WTC11 (cell line): ENCODE measurements around the gene SLC47A1. TPM values are rescaled to one million over a fixed set of nuclear protein-coding genes. Genes with fewer than 3 reads are reported as not detected.

ENCODE experiments used
- ATAC-seq: fragments of 200-7000 bp; cut with Tn5 transposase; 2 replicates; pipeline ENCODE4 v1.10.0; 2021; ENCODE audit warnings: mild to moderate bottlenecking, moderate library complexity
- CTCF ChIA-PET: fragments of 300-600 bp; sonication (Branson Sonifier 250); formaldehyde crosslinking; loops from one replicate; lab custom pipeline; 2021; ENCODE audit warnings: antibody characterized with exemption; lab: Charles Lee
- POLR2A ChIA-PET: fragments of 350-600 bp; sonication (Branson Sonifier 250); formaldehyde crosslinking; loops from one replicate; lab custom pipeline; 2021; ENCODE audit warnings: antibody characterized with exemption; lab: Charles Lee
- DNase-seq: peaks from one replicate; pipeline ENCODE4 v3.0.0; 2021; ENCODE audit warnings: low spot score
- H3K27ac Mint-ChIP-seq: 2 replicates; pipeline ENCODE4 v1.8.0; 2021; ENCODE audit warnings: mixed read lengths
- H3K27me3 Mint-ChIP-seq: 2 replicates; pipeline ENCODE4 v1.8.0; 2021; ENCODE audit warnings: low read depth, mild to moderate bottlenecking, moderate library complexity, mixed read lengths
- H3K36me3 Mint-ChIP-seq: 2 replicates; pipeline ENCODE4 v1.8.0; 2021; ENCODE audit warnings: mixed read lengths
- H3K4me1 Mint-ChIP-seq: 2 replicates; pipeline ENCODE4 v1.8.0; 2022; ENCODE audit warnings: mixed read lengths
- H3K4me3 Mint-ChIP-seq: 2 replicates; pipeline ENCODE4 v1.8.0; 2021; ENCODE audit warnings: mild to moderate bottlenecking, moderate library complexity, mixed read lengths
- H3K9me3 Mint-ChIP-seq: 2 replicates; pipeline ENCODE4 v1.8.0; 2021; ENCODE audit warnings: mixed read lengths
- ATF1 ChIP-seq: sonication (generic); formaldehyde crosslinking; IDR thresholded peaks from 2 replicates; pipeline ENCODE4 v1.8.1; 2023; ENCODE audit warnings: mild to moderate bottlenecking, moderate library complexity, missing genetic modification reagents
- ELF4 ChIP-seq: sonication (generic); formaldehyde crosslinking; IDR thresholded peaks from 2 replicates; pipeline ENCODE4 v1.8.1; 2022; ENCODE audit warnings: low read depth, mild to moderate bottlenecking, moderate library complexity, missing genetic modification reagents
- EMX1 ChIP-seq: fragments of 250-450 bp; sonication (Bioruptor Pico); IDR thresholded peaks from 2 replicates; pipeline ENCODE4 v1.8.0; 2021; ENCODE audit warnings: mild to moderate bottlenecking
- NR1H2 ChIP-seq: sonication (generic); formaldehyde crosslinking; IDR thresholded peaks from 2 replicates; pipeline ENCODE4 v1.9.0; 2021; ENCODE audit warnings: mild to moderate bottlenecking, moderate library complexity, missing genetic modification reagents
- SOX15 ChIP-seq: fragments of 250-450 bp; sonication (Bioruptor Pico); IDR thresholded peaks from 2 replicates; pipeline ENCODE4 v1.9.0; 2021; ENCODE audit warnings: mild to moderate bottlenecking
- ZBTB21 ChIP-seq: sonication (generic); formaldehyde crosslinking; IDR thresholded peaks from 2 replicates; pipeline ENCODE4 v1.8.1; 2023; ENCODE audit warnings: mild to moderate bottlenecking, missing genetic modification reagents, borderline replicate concordance
- ZNF121 ChIP-seq: sonication (generic); formaldehyde crosslinking; IDR thresholded peaks from 2 replicates; pipeline ENCODE4 v1.8.0; 2023; ENCODE audit warnings: missing genetic modification reagents
- ZNF138 ChIP-seq: sonication (generic); formaldehyde crosslinking; conservative IDR thresholded peaks from 2 replicates; pipeline ENCODE4 v1.8.1; 2022; ENCODE audit warnings: mild to moderate bottlenecking, moderate library complexity, missing genetic modification reagents
- ZNF232 ChIP-seq: sonication (generic); formaldehyde crosslinking; IDR thresholded peaks from 2 replicates; pipeline ENCODE4 v1.8.0; 2022; ENCODE audit warnings: mild to moderate bottlenecking, missing genetic modification reagents
- total RNA-seq: library from RNA; stranded (reverse); gene quantifications from 3 replicates; pipeline ENCODE4 v1.2.3, GENCODE V29; 2021
- TF ChIP-seq, protein P1 (sequence below): sonication (generic); formaldehyde crosslinking; IDR thresholded peaks from 2 replicates; pipeline ENCODE4 v1.8.1; 2023; ENCODE audit warnings: mild to moderate bottlenecking, moderate library complexity, missing genetic modification reagents
- TF ChIP-seq, protein P2 (sequence below): sonication (generic); formaldehyde crosslinking; IDR thresholded peaks from 2 replicates; pipeline ENCODE4 v1.8.0; 2022; ENCODE audit warnings: mild to moderate bottlenecking, missing genetic modification reagents
- TF ChIP-seq, protein P3 (sequence below): sonication (generic); formaldehyde crosslinking; IDR thresholded peaks from 2 replicates; pipeline ENCODE4 v1.8.1; 2023; ENCODE audit warnings: mild to moderate bottlenecking, missing genetic modification reagents, borderline replicate concordance
- TF ChIP-seq, protein P4 (sequence below): sonication (generic); formaldehyde crosslinking; IDR thresholded peaks from 2 replicates; pipeline ENCODE4 v1.8.1; 2022; ENCODE audit warnings: low read depth, missing genetic modification reagents, borderline replicate concordance
- TF ChIP-seq, protein P5 (sequence below): sonication (generic); formaldehyde crosslinking; IDR thresholded peaks from 2 replicates; pipeline ENCODE4 v1.8.0; 2022; ENCODE audit warnings: mild to moderate bottlenecking, missing genetic modification reagents
- TF ChIP-seq, protein P6 (sequence below): fragments of 250-450 bp; sonication (Bioruptor Pico); IDR thresholded peaks from 2 replicates; pipeline ENCODE4 v1.8.0; 2021; ENCODE audit warnings: mild to moderate bottlenecking

The SLC47A1 gene
- total RNA-seq, 1 experiment from 2014 or later = 2.5 TPM

DNA sequence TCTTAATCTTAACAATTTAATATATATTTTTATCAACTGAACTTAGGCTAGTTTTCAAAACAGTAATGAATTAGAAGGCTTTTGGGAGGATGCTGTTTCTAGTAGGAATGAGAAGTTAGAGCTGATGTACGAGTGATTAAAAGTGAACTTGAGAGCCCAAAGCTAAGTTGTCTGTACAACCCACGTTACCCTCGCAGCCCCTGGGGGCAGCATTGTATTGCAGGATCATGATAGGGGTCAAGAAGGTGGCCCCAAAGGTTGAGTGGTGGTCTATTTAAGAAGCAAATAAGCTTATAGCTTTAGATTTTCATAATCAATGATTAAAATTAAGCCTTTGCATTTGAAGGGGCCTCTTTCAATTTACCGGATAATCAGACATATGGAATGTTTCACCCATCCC is 81.2 kb downstream of the SLC47A1 start:
- peaks cover 6% of the 10 kb centered on the region; the same call in 1 of the 2 replicates for H3K27me3 Mint-ChIP-seq
- CTCF ChIA-PET = interaction anchor here (0.5 to 3.3 kb wide), 24 partner anchors 8 to 1690 kb away, joined by 3 to 34 read pairs (median 4); partner anchors contain the start of genes ALDH3A2, MFAP4 and SLC47A1
- no peak overlapping the region for H3K4me3 Mint-ChIP-seq
- H3K4me1 Mint-ChIP-seq = no peaks in the 10 kb centered on the region
- no peak overlapping the region for H3K27ac Mint-ChIP-seq
- peaks cover 32% of the 10 kb centered on the region for H3K9me3 Mint-ChIP-seq
- no peak for ATAC-seq
- POLR2A ChIA-PET = no interaction called here
- TF ChIP-seq EMX1 (CRISPR knock-in tag) = no peak
- TF ChIP-seq SOX15 (CRISPR knock-in tag) = no peak
- TF ChIP-seq NR1H2 (CRISPR knock-in tag) = no peak
- TF ChIP-seq, protein P1, sequence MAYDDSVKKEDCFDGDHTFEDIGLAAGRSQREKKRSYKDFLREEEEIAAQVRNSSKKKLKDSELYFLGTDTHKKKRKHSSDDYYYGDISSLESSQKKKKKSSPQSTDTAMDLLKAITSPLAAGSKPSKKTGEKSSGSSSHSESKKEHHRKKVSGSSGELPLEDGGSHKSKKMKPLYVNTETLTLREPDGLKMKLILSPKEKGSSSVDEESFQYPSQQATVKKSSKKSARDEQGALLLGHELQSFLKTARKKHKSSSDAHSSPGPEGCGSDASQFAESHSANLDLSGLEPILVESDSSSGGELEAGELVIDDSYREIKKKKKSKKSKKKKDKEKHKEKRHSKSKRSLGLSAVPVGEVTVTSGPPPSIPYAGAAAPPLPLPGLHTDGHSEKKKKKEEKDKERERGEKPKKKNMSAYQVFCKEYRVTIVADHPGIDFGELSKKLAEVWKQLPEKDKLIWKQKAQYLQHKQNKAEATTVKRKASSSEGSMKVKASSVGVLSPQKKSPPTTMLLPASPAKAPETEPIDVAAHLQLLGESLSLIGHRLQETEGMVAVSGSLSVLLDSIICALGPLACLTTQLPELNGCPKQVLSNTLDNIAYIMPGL (CRISPR knock-in tag) = no peak
- no peak for TF ChIP-seq ZBTB21
- peaks cover 28% of the 10 kb centered on the region for H3K36me3 Mint-ChIP-seq
- no peak for DNase-seq

DNA sequence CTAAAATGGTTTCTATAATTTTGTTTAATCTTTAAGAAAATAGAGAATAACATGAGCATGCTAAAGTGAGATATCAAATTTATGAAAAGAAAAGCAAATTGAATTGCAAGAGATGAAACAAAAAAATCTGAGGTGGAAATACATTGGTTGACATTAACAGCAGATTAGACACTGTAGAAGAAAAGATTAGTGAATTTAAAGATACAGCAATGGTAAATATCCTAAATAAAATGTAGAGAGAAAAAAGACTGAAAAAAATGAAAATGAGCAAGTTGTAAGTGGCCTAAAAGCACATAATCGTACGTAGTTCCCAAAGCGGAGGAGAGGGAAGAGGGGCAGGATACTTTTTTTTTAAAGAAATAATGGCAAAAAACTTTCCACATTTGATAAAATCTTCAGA is 84.4 kb downstream of the SLC47A1 start:
- no peaks in the 10 kb centered on the region for H3K4me1 Mint-ChIP-seq
- CTCF ChIA-PET = no interaction called here
- DNase-seq (no peak), ATAC-seq (no peak)
- TF ChIP-seq NR1H2 (CRISPR knock-in tag) (no peak), ZNF121 (CRISPR knock-in tag) (no peak), ZNF232 (CRISPR knock-in tag) (no peak), ZNF138 (CRISPR knock-in tag) (no peak), ELF4 (no peak), ATF1 (no peak)
- TF ChIP-seq, protein P2, sequence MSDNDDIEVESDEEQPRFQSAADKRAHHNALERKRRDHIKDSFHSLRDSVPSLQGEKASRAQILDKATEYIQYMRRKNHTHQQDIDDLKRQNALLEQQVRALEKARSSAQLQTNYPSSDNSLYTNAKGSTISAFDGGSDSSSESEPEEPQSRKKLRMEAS (CRISPR knock-in tag) = no peak
- TF ChIP-seq, protein P3, sequence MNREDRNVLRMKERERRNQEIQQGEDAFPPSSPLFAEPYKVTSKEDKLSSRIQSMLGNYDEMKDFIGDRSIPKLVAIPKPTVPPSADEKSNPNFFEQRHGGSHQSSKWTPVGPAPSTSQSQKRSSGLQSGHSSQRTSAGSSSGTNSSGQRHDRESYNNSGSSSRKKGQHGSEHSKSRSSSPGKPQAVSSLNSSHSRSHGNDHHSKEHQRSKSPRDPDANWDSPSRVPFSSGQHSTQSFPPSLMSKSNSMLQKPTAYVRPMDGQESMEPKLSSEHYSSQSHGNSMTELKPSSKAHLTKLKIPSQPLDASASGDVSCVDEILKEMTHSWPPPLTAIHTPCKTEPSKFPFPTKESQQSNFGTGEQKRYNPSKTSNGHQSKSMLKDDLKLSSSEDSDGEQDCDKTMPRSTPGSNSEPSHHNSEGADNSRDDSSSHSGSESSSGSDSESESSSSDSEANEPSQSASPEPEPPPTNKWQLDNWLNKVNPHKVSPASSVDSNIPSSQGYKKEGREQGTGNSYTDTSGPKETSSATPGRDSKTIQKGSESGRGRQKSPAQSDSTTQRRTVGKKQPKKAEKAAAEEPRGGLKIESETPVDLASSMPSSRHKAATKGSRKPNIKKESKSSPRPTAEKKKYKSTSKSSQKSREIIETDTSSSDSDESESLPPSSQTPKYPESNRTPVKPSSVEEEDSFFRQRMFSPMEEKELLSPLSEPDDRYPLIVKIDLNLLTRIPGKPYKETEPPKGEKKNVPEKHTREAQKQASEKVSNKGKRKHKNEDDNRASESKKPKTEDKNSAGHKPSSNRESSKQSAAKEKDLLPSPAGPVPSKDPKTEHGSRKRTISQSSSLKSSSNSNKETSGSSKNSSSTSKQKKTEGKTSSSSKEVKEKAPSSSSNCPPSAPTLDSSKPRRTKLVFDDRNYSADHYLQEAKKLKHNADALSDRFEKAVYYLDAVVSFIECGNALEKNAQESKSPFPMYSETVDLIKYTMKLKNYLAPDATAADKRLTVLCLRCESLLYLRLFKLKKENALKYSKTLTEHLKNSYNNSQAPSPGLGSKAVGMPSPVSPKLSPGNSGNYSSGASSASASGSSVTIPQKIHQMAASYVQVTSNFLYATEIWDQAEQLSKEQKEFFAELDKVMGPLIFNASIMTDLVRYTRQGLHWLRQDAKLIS (CRISPR knock-in tag) = no peak
- TF ChIP-seq, protein P4, sequence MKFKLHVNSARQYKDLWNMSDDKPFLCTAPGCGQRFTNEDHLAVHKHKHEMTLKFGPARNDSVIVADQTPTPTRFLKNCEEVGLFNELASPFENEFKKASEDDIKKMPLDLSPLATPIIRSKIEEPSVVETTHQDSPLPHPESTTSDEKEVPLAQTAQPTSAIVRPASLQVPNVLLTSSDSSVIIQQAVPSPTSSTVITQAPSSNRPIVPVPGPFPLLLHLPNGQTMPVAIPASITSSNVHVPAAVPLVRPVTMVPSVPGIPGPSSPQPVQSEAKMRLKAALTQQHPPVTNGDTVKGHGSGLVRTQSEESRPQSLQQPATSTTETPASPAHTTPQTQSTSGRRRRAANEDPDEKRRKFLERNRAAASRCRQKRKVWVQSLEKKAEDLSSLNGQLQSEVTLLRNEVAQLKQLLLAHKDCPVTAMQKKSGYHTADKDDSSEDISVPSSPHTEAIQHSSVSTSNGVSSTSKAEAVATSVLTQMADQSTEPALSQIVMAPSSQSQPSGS (CRISPR knock-in tag) = no peak
- TF ChIP-seq, protein P5, sequence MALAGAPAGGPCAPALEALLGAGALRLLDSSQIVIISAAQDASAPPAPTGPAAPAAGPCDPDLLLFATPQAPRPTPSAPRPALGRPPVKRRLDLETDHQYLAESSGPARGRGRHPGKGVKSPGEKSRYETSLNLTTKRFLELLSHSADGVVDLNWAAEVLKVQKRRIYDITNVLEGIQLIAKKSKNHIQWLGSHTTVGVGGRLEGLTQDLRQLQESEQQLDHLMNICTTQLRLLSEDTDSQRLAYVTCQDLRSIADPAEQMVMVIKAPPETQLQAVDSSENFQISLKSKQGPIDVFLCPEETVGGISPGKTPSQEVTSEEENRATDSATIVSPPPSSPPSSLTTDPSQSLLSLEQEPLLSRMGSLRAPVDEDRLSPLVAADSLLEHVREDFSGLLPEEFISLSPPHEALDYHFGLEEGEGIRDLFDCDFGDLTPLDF (CRISPR knock-in tag) = no peak
- TF ChIP-seq, protein P6, sequence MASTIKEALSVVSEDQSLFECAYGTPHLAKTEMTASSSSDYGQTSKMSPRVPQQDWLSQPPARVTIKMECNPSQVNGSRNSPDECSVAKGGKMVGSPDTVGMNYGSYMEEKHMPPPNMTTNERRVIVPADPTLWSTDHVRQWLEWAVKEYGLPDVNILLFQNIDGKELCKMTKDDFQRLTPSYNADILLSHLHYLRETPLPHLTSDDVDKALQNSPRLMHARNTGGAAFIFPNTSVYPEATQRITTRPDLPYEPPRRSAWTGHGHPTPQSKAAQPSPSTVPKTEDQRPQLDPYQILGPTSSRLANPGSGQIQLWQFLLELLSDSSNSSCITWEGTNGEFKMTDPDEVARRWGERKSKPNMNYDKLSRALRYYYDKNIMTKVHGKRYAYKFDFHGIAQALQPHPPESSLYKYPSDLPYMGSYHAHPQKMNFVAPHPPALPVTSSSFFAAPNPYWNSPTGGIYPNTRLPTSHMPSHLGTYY (CRISPR knock-in tag) = no peak
- H3K27me3 Mint-ChIP-seq = peaks cover 6% of the 10 kb centered on the region; the same call in 1 of the 2 replicates
- no peak overlapping the region for H3K4me3 Mint-ChIP-seq
- peaks cover 39% of the 10 kb centered on the region for H3K9me3 Mint-ChIP-seq
- POLR2A ChIA-PET = no interaction called here
- no peak overlapping the region for H3K27ac Mint-ChIP-seq
- H3K36me3 Mint-ChIP-seq = peaks cover 30% of the 10 kb centered on the region
